Retinal pigment epithelial cell (primary cell): Measurements from ENCODE around the gene RASGRP2.

Experiments
- DNase-seq: peaks from one replicate; pipeline ENCODE4 v3.0.0-alpha.2; 2010; ENCODE audit warnings: low read depth
- H3K4me3 ChIP-seq: 2 replicates; pipeline ENCODE4 v1.5.1; 2011; ENCODE audit warnings: mild to moderate bottlenecking, low read length, control low read depth, moderate library complexity
- CTCF ChIP-seq: conservative IDR thresholded peaks from 2 replicates; pipeline ENCODE4 v1.5.1; 2011; ENCODE audit warnings: low read depth, low read length, control low read depth, inconsistent platforms

RASGRP2 gene

GRCh38 chr11:64698427-64698826 lies 45.5 kb downstream of the RASGRP2 start:
- no peak overlapping the region for H3K4me3 ChIP-seq
- DNase-seq, result no peak
- no peak for TF ChIP-seq CTCF

DNA sequence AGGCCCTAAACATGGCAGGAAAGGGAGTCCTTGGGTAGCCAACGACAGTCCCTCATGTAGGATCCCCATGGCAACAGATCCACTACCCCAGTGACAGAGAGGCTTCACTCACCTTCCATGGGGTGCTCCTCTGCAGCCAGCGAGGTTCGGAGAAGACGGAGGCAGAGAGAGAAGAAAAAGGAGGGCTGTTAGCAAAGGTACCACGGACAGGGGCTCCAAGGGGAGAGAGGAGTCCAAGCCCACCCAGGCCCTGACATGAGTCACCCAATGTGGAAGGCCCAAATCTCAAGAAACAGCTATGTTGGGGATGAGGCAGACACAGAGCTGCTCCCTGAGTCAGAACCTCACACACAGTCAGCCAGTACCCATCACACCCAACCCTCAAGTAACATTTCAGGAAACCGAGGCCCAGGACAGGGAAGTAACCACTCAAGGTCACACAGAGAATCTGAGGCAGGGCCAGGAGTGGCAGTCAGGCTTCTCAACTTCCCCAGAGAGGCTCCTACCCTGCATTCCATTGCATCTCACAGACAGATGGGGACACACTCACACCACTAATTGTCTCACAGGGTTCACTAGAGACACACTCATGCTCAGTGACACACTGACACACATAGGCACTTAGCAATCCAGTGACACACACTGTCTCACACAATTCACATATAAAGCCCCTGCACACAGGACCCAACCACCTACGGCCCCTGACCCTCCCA lies 46.1 kb downstream of the RASGRP2 start:
- DNase-seq, result no peak
- no peak for TF ChIP-seq CTCF
- no peak overlapping the region for H3K4me3 ChIP-seq

DNA sequence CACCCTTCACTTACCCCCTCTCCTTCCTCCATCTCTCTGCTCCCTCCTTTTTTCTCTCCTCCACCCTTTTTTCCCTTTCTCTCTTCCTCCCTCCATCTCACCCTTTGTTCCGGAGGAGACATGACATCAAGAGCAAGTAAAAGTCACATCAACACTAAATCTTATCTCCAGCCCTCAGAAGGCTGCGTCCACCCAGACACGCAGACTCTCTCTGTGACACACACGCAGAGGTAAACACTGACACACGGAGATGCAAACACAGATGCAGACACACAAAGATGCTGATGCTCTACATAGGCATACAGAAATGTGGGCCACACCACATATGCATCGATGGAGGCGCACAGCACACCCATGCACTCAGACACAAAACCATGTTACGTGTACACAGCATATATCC lies 47.9 kb downstream of the RASGRP2 start:
- H3K4me3 ChIP-seq, result no peak overlapping the region
- no peak for DNase-seq
- TF ChIP-seq CTCF, result no peak

DNA sequence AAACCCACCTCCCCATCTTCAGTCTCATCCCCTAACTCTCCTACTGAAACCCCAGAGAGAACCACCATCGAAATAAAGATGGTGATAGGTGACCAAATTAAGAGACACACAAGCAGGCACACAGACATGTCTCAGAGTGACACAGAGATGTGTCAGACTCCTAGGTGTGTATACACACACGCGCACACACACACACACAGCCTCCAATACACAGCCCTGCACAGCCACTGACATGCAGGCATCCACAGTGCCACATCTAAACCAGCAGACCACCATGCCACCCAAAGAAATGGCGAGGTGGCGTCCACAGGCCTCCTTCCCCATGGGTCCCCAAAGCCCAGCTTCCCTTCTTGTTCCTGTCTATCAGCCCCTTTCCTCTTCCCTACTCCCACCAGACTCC lies 48.4 kb downstream of the RASGRP2 start:
- no peak for TF ChIP-seq CTCF
- DNase-seq, result no peak
- H3K4me3 ChIP-seq, result no peak overlapping the region

DNA sequence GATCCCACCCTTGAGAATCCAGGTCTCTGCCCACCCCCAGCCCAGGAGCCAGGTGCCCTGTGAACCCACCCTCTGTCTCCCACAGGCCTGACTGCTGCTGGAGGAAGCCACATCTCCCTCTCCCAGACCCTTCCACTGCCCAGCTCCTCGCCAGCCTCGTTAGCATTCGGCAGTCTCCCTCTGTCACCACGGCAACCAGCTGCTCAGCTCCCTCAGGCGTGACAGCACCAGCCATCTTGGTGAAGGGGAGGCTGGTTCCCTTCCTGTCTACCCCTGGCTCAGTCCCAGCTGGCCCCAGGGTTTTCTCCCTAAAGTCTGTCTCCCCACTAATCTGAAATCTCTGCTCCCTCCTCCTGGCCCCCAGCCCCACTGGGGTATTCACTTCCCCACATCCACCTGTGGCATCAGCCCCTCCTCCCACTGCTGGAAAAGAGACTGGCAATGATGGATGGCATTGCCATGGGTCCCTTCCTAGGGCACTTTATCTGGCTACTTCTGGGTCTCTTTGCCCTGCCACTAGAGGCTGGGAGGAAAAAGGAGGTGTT lies 49.0 kb downstream of the RASGRP2 start:
- TF ChIP-seq CTCF, result no peak
- H3K4me3 ChIP-seq, result no peak overlapping the region
- no peak for DNase-seq

DNA sequence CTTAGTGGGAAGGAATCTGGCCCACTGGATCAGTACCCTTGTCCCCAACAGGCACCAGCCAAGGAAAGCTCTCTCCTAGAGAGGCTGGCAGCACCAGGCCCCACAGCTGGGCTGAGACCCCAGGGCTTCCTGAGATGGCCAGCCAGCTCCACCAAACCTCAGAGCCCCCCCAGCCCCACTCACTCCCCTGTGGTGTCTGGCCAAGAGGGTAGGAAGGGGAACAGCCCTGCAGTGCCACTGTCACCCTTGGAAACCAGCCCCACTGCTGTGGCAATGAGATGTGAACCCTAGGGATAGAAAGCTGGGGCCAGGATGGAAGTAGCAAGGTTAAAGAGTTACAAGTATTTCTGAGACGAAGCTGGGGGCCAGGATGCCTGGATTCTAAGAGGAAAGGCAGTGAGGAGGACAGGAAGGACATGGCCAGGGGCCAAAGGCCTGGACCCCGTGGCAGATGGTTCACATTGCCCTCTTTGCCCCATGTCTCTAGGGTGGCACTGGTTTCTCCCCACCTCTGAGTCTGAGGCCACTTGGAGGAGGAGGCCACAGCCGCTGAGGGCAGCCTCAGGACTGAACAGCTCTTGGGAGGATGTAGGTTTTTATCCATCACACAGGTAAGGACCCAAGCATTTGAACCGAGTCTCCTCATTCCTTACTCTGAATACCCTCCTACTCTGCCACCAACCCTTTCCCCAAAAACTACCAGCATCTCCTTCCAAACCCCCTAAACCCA lies 49.8 kb downstream of the RASGRP2 start:
- no peak overlapping the region for H3K4me3 ChIP-seq
- TF ChIP-seq CTCF, result no peak
- DNase-seq, result no peak
